Measurements from ENCODE around the gene DOCK1. TPM values are rescaled to one million over a fixed set of nuclear protein-coding genes. Genes with fewer than 3 reads are reported as not detected.

Gene DOCK1
- total RNA-seq, 4 donors from 2014 or later: 41.1 to 62.4 (median 53.2) TPM

- TF ChIP-seq CTCF (IDR thresholded peaks at IDR 0.05; ENCODE audit: low read depth): no peak
These were observed 54.9 kb downstream of the DOCK1 start for GRCh38 chr10:126959906-126960685.

- TF ChIP-seq CTCF (IDR thresholded peaks at IDR 0.05; ENCODE audit: low read depth): no peak
These were observed 58.1 kb downstream of the DOCK1 start for GRCh38 chr10:126963354-126963753.

- TF ChIP-seq CTCF (IDR thresholded peaks at IDR 0.05; ENCODE audit: low read depth): no peak
These were observed 59.0 kb downstream of the DOCK1 start for GRCh38 chr10:126964190-126964589.

GRCh38 chr10:126966938-126967337 lies 61.7 kb downstream of the DOCK1 start:
- no peak for TF ChIP-seq CTCF (IDR thresholded peaks at IDR 0.05; ENCODE audit: low read depth)

GRCh38 chr10:126969310-126969709 lies 64.1 kb downstream of the DOCK1 start:
- TF ChIP-seq CTCF (IDR thresholded peaks at IDR 0.05; ENCODE audit: low read depth): no peak

- no peak for TF ChIP-seq CTCF (IDR thresholded peaks at IDR 0.05; ENCODE audit: low read depth)
These were observed 67.6 kb downstream of the DOCK1 start for GRCh38 chr10:126972635-126973414.

GRCh38 chr10:126975221-126975620 lies 70.0 kb downstream of the DOCK1 start:
- no peak for TF ChIP-seq CTCF (IDR thresholded peaks at IDR 0.05; ENCODE audit: low read depth)
